NCI-H748 treated with DMSO at 0.1 percent for 48 hours (cell line): ENCODE measurements around the gene TRAF3IP3.
"Not testable (repeated sequence)": the region's sequence is repeated elsewhere in the genome, so short reads cannot be mapped to it uniquely, and the experiment has no call there.

Experiments
- DNase-seq: peaks from one replicate; lab custom pipeline; 2025; lab: John Stamatoyannopoulos, UW

The TRAF3IP3 gene

GRCh38 chr1:209769171-209769904 is 13.5 kb downstream of the TRAF3IP3 start:
- DNase-seq: no peak

GRCh38 chr1:209769971-209770370 is 14.1 kb downstream of the TRAF3IP3 start:
- no peak for DNase-seq

- DNase-seq: no peak
Observed at GRCh38 chr1:209770636-209771415, 15.0 kb downstream of the TRAF3IP3 start.

- DNase-seq: no peak
Observed at GRCh38 chr1:209772126-209772525, 16.3 kb downstream of the TRAF3IP3 start.

- DNase-seq: no peak
Observed at GRCh38 chr1:209774592-209774991, 18.7 kb downstream of the TRAF3IP3 start.

- DNase-seq: no peak
Observed at GRCh38 chr1:209775678-209776077, 19.8 kb downstream of the TRAF3IP3 start.

- DNase-seq: no peak
Observed at GRCh38 chr1:209777587-209777986, 21.7 kb downstream of the TRAF3IP3 start.

- no peak for DNase-seq
Observed at GRCh38 chr1:209778102-209778501, 22.2 kb downstream of the TRAF3IP3 start.

- no peak for DNase-seq
Observed at GRCh38 chr1:209780268-209780667, 24.4 kb downstream of the TRAF3IP3 start.

GRCh38 chr1:209783386-209783785 is 27.5 kb downstream of the TRAF3IP3 start:
- no peak for DNase-seq

- DNase-seq: peak; percentile 92
Observed at GRCh38 chr1:209784265-209785169, 28.7 kb downstream of the TRAF3IP3 start, which contains the start of gene C1orf74. Gene C1orf74, minus strand, starts transcription at chr1:209784559. Its CDS starts 925 bp downstream, at chr1:209783634.

- DNase-seq: no peak
Observed at GRCh38 chr1:209785592-209785991, 29.7 kb downstream of the TRAF3IP3 start.

- DNase-seq: no peak
Observed at GRCh38 chr1:209786146-209786545, 30.3 kb downstream of the TRAF3IP3 start.

- no peak for DNase-seq
Observed at GRCh38 chr1:209787551-209787950, 31.7 kb downstream of the TRAF3IP3 start.

GRCh38 chr1:209789245-209789644 is 33.4 kb downstream of the TRAF3IP3 start:
- DNase-seq: no peak

- DNase-seq: no peak
Observed at GRCh38 chr1:209790286-209791193, 34.7 kb downstream of the TRAF3IP3 start.

GRCh38 chr1:209791920-209792319 is 36.1 kb downstream of the TRAF3IP3 start:
- no peak for DNase-seq

GRCh38 chr1:209793711-209794110 is 37.9 kb downstream of the TRAF3IP3 start:
- not testable (repeated sequence) for DNase-seq

- DNase-seq: no peak
Observed at GRCh38 chr1:209797978-209798639, 42.3 kb downstream of the TRAF3IP3 start.

GRCh38 chr1:209800984-209801834 is 45.4 kb downstream of the TRAF3IP3 start:
- no peak for DNase-seq
